GM19468 (cell line): Measurements from ENCODE around the gene PHYH.

ENCODE experiments used
- ATAC-seq: cut with Tn5 transposase; IDR thresholded peaks from one replicate; pipeline ENCODE4 v1.9.1; 2021; ENCODE audit warnings: mild to moderate bottlenecking, moderate library complexity, moderate number of reproducible peaks; ENCODE audit not compliant: unreplicated experiment; ENCODE audit errors: extremely low read depth

Gene PHYH

DNA sequence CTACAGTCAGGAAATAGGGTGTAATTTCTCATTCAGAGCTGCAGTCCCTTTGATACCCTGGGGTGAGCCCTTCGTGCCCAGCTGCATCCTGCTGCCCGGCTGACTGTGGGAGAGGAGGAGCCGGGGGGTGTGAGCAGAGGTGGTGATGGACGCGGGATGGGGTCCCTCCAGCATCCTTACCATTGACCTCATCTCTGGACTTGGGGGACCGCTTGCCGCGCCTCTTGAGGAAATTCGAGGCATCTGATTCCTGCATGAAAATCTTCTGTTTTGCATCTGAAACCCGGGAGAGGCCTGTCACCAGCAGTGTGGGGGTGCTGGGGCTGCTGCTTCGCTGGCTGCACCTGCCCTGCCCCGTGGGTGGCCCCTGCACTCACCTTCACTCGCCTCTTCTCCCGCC is 66.5 kb downstream of the PHYH start:
- no peak for ATAC-seq

DNA sequence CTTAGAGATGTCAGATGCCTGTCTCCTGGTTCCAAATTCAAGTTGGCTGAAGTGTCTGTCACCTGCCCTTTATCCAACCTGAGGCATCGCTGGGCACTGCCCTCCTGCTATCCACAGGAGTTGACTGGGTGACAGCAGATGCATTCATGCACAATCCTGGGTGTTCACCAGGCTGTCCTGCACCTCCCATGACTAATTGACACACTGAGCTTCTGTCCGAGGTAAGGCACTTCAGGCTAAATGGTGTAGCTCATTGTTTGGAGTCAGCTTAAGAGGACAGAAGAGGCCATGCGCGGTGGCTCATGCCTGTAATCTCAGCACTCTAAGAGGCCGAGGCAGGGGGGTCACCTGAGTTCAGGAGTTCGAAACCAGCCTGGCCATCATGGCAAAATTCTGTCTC is 68.1 kb downstream of the PHYH start:
- ATAC-seq: no peak

DNA sequence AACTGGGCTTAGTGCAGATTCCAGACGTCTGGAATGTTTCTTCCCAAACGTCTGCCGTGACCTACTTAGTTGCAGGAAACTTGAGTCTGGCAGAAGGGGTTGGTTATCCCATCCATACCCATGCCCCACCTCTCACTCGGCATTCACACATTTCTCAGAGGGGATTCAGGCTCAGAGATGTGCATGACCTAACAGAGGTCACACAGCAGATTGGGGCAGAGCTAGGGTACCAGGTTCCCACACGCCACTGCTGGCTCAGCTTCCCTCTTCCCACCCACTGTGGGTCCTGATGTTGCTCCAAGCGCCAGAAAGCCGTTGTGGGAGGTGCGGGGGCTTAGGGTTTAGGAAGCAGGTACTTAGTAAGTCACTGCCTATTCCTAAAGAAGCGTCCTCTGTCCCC is 68.7 kb downstream of the PHYH start:
- no peak for ATAC-seq
